Neuronal stem cell (in vitro differentiated cells): ENCODE data around the gene CLCN6.

Source experiments
- DNase-seq: peaks from one replicate; pipeline ENCODE4 v3.0.0-alpha.2; 2013; ENCODE audit warnings: low spot score
- H2AFZ ChIP-seq: one replicate; pipeline ENCODE4 v1.6.1; 2013; ENCODE audit warnings: mild to moderate bottlenecking, low read length, inconsistent platforms
- H2AK5ac ChIP-seq: 2 replicates; pipeline ENCODE4 v1.6.1; 2013; ENCODE audit warnings: low read depth, mild to moderate bottlenecking, inconsistent platforms, low read length, moderate library complexity, mixed read lengths
- H2BK120ac ChIP-seq: 2 replicates; pipeline ENCODE4 v1.6.1; 2013; ENCODE audit warnings: low read depth, mild to moderate bottlenecking, inconsistent platforms, low read length, moderate library complexity, mixed read lengths
- H2BK12ac ChIP-seq: one replicate; pipeline ENCODE4 v1.6.1; 2013; ENCODE audit warnings: low read length, inconsistent platforms
- H2BK15ac ChIP-seq: 2 replicates; pipeline ENCODE4 v1.6.1; 2013; ENCODE audit warnings: mild to moderate bottlenecking, low read length, inconsistent platforms, mixed read lengths
- H2BK5ac ChIP-seq: one replicate; pipeline ENCODE4 v1.6.1; 2013; ENCODE audit warnings: inconsistent platforms, mild to moderate bottlenecking, low read length, moderate library complexity
- H3K14ac ChIP-seq: one replicate; pipeline ENCODE4 v1.6.1; 2013; ENCODE audit warnings: low read length, inconsistent platforms
- H3K18ac ChIP-seq: 2 replicates; pipeline ENCODE4 v1.6.1; 2013; ENCODE audit warnings: low read length, inconsistent platforms
- H3K23ac ChIP-seq: 2 replicates; pipeline ENCODE4 v1.6.1; 2013; ENCODE audit warnings: low read depth, mild to moderate bottlenecking, mixed read lengths, low read length, inconsistent platforms; ENCODE audit not compliant: poor library complexity
- H3K27ac ChIP-seq: replicated peaks from 3 replicates; pipeline ENCODE4 v1.5.1; 2013; ENCODE audit warnings: low read length, inconsistent platforms
- H3K27me3 ChIP-seq, 3 experiments: 2 replicates each; pipeline ENCODE4 v1.6.1; 2013; ENCODE audit warnings: low read length in 3 of 3, mild to moderate bottlenecking in 2 of 3, inconsistent platforms in 1 of 3, low read depth in 1 of 3, mixed read lengths in 1 of 3, moderate library complexity in 1 of 3; ENCODE audit not compliant: control insufficient read depth in 3 of 3, insufficient read depth in 3 of 3
- H3K36me3 ChIP-seq, 2 donors: replicated peaks in 1 of 2; 2 replicates each; pipeline ENCODE4 v1.6.1; 2013; ENCODE audit warnings: low read length in 2 of 2; ENCODE audit not compliant: control insufficient read depth in 2 of 2, insufficient read depth in 2 of 2
- H3K4ac ChIP-seq: 2 replicates; pipeline ENCODE4 v1.6.1; 2013; ENCODE audit warnings: inconsistent platforms, mild to moderate bottlenecking, low read length, moderate library complexity
- H3K4me1 ChIP-seq, 2 donors: 1 replicate in 1 of 2; 2 replicates in 1 of 2; pipeline ENCODE4 v1.6.1; 2013; ENCODE audit warnings: low read length in 2 of 2, low read depth in 1 of 2; ENCODE audit not compliant: control insufficient read depth in 2 of 2, insufficient read depth in 1 of 2
- H3K4me2 ChIP-seq: one replicate; pipeline ENCODE4 v1.6.1; 2013; ENCODE audit warnings: mild to moderate bottlenecking, low read length, inconsistent platforms; ENCODE audit not compliant: insufficient read depth, poor library complexity, severe bottlenecking
- H3K4me3 ChIP-seq, 2 donors: 2 replicates each; pipeline ENCODE4 v1.5.1; 2013; ENCODE audit warnings: low read length in 2 of 2, mild to moderate bottlenecking in 2 of 2, inconsistent platforms in 1 of 2, moderate library complexity in 1 of 2
- H3K79me1 ChIP-seq: one replicate; pipeline ENCODE4 v1.6.1; 2013; ENCODE audit warnings: low read depth, mild to moderate bottlenecking, inconsistent platforms, low read length, moderate library complexity
- H3K9ac ChIP-seq: one replicate; pipeline ENCODE4 v1.6.1; 2013; ENCODE audit warnings: mild to moderate bottlenecking, low read depth, low read length, inconsistent platforms; ENCODE audit not compliant: poor library complexity
- H3K9me3 ChIP-seq, 2 donors: replicated peaks in 1 of 2; 2 replicates each; pipeline versions ENCODE3 to v1.6.1; 2013; ENCODE audit warnings: low read length in 2 of 2, mild to moderate bottlenecking in 2 of 2, inconsistent platforms in 1 of 2, low read depth in 1 of 2, mixed read lengths in 1 of 2, moderate library complexity in 1 of 2; ENCODE audit not compliant: control insufficient read depth in 2 of 2, insufficient read depth in 1 of 2
- H4K8ac ChIP-seq: one replicate; pipeline ENCODE4 v1.6.1; 2013; ENCODE audit warnings: low read depth, mild to moderate bottlenecking, inconsistent platforms, low read length, moderate library complexity
- H4K91ac ChIP-seq: one replicate; pipeline ENCODE4 v1.6.1; 2013; ENCODE audit warnings: low read length, low read depth, mild to moderate bottlenecking, inconsistent platforms; ENCODE audit not compliant: poor library complexity
- WGBS, 2 donors: extraction: QIAGEN DNeasy Blood & Tissue Kit; methylation state at CpG; one replicate each; pipeline ENCODE4 v1.1.7; 2013; ENCODE audit warnings: missing lambda C conversion rate in 2 of 2, mixed read lengths in 1 of 2; ENCODE audit not compliant: insufficient read length in 2 of 2, insufficient replicate concordance in 1 of 2; ENCODE audit errors: extremely low coverage in 2 of 2; 5-methylcytosine and 5-hydroxymethylcytosine counted together

CLCN6 gene

GRCh38 chr1:11807133-11807532 is 1.1 kb downstream of the CLCN6 start:
- H3K4me2 ChIP-seq, result peak overlapping the region; percentile 88
- H3K36me3 ChIP-seq, result peaks cover 15 to 51% of the 10 kb centered on the region in 2 donors
- H3K4ac ChIP-seq, result no peak overlapping the region
- DNase-seq, result no peak
- no peak overlapping the region for H4K91ac ChIP-seq
- H3K9ac ChIP-seq, result no peak overlapping the region
- H2BK5ac ChIP-seq, result no peak overlapping the region
- H3K79me1 ChIP-seq, result peaks cover 8% of the 10 kb centered on the region
- no peak overlapping the region for H3K23ac ChIP-seq
- no peak overlapping the region for H2AFZ ChIP-seq
- H2BK15ac ChIP-seq, result no peak overlapping the region
- H2BK120ac ChIP-seq, result no peak overlapping the region
- no peaks in the 10 kb centered on the region for H3K9me3 ChIP-seq
- H3K27ac ChIP-seq, result no peak overlapping the region
- no peak overlapping the region for H4K8ac ChIP-seq
- H3K18ac ChIP-seq, result no peak overlapping the region
- H2BK12ac ChIP-seq, result no peak overlapping the region
- H3K4me1 ChIP-seq, result peaks cover 21 to 37% of the 10 kb centered on the region in 2 donors
- no peak overlapping the region for H2AK5ac ChIP-seq
- H3K4me3 ChIP-seq, result peak overlapping the region in 1 of 2 donors; percentile 75
- no peak overlapping the region for H3K14ac ChIP-seq
- no CpG with 5 or more reads among the region's 2 CpGs for WGBS, 2 donors
- H3K27me3 ChIP-seq, result no peaks in the 10 kb centered on the region

- Histone ChIP-seq H2BK120ac (no peak overlapping the region), H2BK12ac (no peak overlapping the region), H3K9ac (no peak overlapping the region), H4K8ac (no peak overlapping the region), H2BK5ac (no peak overlapping the region), H3K4me1 (peaks cover 0 to under 1% of the 10 kb centered on the region in 2 donors), H3K14ac (no peak overlapping the region), H3K4me3 (no peak overlapping the region), H3K27ac (no peak overlapping the region), H3K79me1 (peaks cover 6% of the 10 kb centered on the region), H3K18ac (no peak overlapping the region), H3K4ac (no peak overlapping the region), H2AFZ (no peak overlapping the region), H4K91ac (no peak overlapping the region), H3K27me3 (no peaks in the 10 kb centered on the region), H3K9me3 (no peaks in the 10 kb centered on the region), H3K4me2 (no peak overlapping the region), H2BK15ac (no peak overlapping the region), H3K23ac (no peak overlapping the region), H2AK5ac (no peak overlapping the region), H3K36me3 (peaks cover 40 to 95% of the 10 kb centered on the region in 2 donors)
- DNase-seq, result no peak
- no CpG with 5 or more reads among the region's 5 CpGs for WGBS, 2 donors
Measured at GRCh38 chr1:11813021-11813420, 7.0 kb downstream of the CLCN6 start.

- Histone ChIP-seq H2AFZ (no peak overlapping the region), H3K9ac (no peak overlapping the region), H2BK12ac (no peak overlapping the region), H3K4me3 (no peak overlapping the region), H3K14ac (no peak overlapping the region), H3K4me2 (no peak overlapping the region), H2AK5ac (no peak overlapping the region), H2BK15ac (no peak overlapping the region), H3K4me1 (no peaks in the 10 kb centered on the region), H3K79me1 (peaks cover under 1% of the 10 kb centered on the region), H4K91ac (no peak overlapping the region), H3K4ac (no peak overlapping the region), H2BK120ac (no peak overlapping the region), H3K18ac (no peak overlapping the region), H3K27ac (no peak overlapping the region), H3K23ac (no peak overlapping the region), H2BK5ac (no peak overlapping the region), H4K8ac (no peak overlapping the region), H3K36me3 (peaks cover 36 to 91% of the 10 kb centered on the region in 2 donors), H3K9me3 (no peaks in the 10 kb centered on the region), H3K27me3 (no peaks in the 10 kb centered on the region)
- no peak for DNase-seq
- no CpG with 5 or more reads among the region's 12 CpGs for WGBS, 2 donors
Measured at GRCh38 chr1:11817192-11817591, 11.2 kb downstream of the CLCN6 start.

- Histone ChIP-seq H2BK120ac (no peak overlapping the region), H3K9ac (no peak overlapping the region), H3K14ac (no peak overlapping the region), H3K36me3 (peaks cover 53 to 91% of the 10 kb centered on the region in 2 donors), H3K4me2 (no peak overlapping the region), H2BK5ac (no peak overlapping the region), H4K91ac (no peak overlapping the region), H3K4me1 (no peaks in the 10 kb centered on the region), H2BK15ac (no peak overlapping the region), H3K79me1 (no peaks in the 10 kb centered on the region), H3K4me3 (no peak overlapping the region), H3K27me3 (no peaks in the 10 kb centered on the region), H3K23ac (no peak overlapping the region), H4K8ac (no peak overlapping the region), H2AFZ (no peak overlapping the region), H3K18ac (no peak overlapping the region), H2AK5ac (no peak overlapping the region), H3K27ac (no peak overlapping the region), H3K9me3 (no peaks in the 10 kb centered on the region), H3K4ac (no peak overlapping the region), H2BK12ac (no peak overlapping the region)
- no CpG with 5 or more reads among the region's 3 CpGs for WGBS, 2 donors
- DNase-seq, result no peak
Measured at GRCh38 chr1:11822091-11822490, 16.1 kb downstream of the CLCN6 start.
